ENCODE measurements around the gene CFB. TPM values are rescaled to one million over a fixed set of nuclear protein-coding genes. Genes with fewer than 3 reads are reported as not detected.

The CFB gene
- total and polyA plus RNA-seq, 2 of the 13 experiments (the other 11 are each of a cell fraction or from before 2014, with no cell fraction given), result 171 to 513 TPM

DNA sequence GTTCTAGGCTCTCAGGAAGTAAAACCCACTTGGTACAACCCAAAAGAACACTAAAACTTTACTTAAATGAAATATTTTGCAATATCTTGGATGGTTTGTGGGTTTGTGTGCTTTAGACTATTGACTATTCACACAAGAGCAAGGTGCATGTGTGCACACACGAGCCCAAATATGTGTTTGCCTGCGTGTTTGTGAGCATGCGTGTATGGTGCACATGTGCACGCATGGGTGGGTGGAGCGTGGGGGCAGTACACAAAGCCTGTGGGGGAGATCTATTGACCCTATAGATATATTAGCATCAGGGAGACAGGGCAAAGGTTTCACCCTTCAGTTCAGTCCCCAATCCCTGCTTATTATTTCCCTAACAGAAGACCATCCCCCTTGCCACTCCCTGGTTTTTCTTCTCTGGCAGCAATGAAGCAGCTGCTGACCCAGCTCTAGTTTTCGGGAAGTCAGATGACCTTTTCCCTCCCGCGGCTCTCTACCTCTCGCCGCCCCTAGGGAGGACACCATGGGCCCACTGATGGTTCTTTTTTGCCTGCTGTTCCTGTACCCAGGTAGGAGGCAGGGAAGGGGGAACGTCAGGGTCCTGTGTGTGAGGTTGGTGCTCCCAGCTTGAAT, 18.5 kb upstream of the CFB start, which contains the start of gene C2 (continued):
- TF ChIP-seq, protein P1, sequence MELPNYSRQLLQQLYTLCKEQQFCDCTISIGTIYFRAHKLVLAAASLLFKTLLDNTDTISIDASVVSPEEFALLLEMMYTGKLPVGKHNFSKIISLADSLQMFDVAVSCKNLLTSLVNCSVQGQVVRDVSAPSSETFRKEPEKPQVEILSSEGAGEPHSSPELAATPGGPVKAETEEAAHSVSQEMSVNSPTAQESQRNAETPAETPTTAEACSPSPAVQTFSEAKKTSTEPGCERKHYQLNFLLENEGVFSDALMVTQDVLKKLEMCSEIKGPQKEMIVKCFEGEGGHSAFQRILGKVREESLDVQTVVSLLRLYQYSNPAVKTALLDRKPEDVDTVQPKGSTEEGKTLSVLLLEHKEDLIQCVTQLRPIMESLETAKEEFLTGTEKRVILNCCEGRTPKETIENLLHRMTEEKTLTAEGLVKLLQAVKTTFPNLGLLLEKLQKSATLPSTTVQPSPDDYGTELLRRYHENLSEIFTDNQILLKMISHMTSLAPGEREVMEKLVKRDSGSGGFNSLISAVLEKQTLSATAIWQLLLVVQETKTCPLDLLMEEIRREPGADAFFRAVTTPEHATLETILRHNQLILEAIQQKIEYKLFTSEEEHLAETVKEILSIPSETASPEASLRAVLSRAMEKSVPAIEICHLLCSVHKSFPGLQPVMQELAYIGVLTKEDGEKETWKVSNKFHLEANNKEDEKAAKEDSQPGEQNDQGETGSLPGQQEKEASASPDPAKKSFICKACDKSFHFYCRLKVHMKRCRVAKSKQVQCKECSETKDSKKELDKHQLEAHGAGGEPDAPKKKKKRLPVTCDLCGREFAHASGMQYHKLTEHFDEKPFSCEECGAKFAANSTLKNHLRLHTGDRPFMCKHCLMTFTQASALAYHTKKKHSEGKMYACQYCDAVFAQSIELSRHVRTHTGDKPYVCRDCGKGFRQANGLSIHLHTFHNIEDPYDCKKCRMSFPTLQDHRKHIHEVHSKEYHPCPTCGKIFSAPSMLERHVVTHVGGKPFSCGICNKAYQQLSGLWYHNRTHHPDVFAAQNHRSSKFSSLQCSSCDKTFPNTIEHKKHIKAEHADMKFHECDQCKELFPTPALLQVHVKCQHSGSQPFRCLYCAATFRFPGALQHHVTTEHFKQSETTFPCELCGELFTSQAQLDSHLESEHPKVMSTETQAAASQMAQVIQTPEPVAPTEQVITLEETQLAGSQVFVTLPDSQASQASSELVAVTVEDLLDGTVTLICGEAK (IDR thresholded peaks at IDR 0.05), result no peak; the same call in 1 of the 2 replicates
- TF ChIP-seq, protein P1 (CRISPR knock-in tag; IDR thresholded peaks at IDR 0.05), result peak; percentile 94
- TF ChIP-seq ZNF775 (CRISPR knock-in tag; IDR thresholded peaks at IDR 0.05; ENCODE audit: borderline replicate concordance) (no peak), NFKBIZ (CRISPR knock-in tag; IDR thresholded peaks at IDR 0.05) (peak; percentile 23), SMARCC2 (IDR thresholded peaks at IDR 0.05) (0 out of 2 replicates have a peak, but pooled peaks have one; percentile 29), ZNF792 (CRISPR knock-in tag; IDR thresholded peaks at IDR 0.05) (no peak; the same call in 1 of the 2 replicates), ZC3H13 (CRISPR knock-in tag; IDR thresholded peaks at IDR 0.05) (0 out of 2 replicates have a peak, but pooled peaks have one; percentile 61), ZSCAN30 (CRISPR knock-in tag; IDR thresholded peaks at IDR 0.05) (peak; percentile 73; the same call in 1 of the 2 replicates), CBX5 (CRISPR knock-in tag; IDR thresholded peaks at IDR 0.05; ENCODE audit: borderline replicate concordance) (peak; percentile 86; the same call in 1 of the 2 replicates), ARHGAP35 (CRISPR knock-in tag; IDR thresholded peaks at IDR 0.05; ENCODE audit: borderline replicate concordance) (no peak), KLF9 (CRISPR knock-in tag; IDR thresholded peaks at IDR 0.05; ENCODE audit: low read depth) (peak; percentile 92), ZNF552 (CRISPR knock-in tag; IDR thresholded peaks at IDR 0.05; ENCODE audit: borderline replicate concordance) (no peak)
- TF ChIP-seq, protein P2, sequence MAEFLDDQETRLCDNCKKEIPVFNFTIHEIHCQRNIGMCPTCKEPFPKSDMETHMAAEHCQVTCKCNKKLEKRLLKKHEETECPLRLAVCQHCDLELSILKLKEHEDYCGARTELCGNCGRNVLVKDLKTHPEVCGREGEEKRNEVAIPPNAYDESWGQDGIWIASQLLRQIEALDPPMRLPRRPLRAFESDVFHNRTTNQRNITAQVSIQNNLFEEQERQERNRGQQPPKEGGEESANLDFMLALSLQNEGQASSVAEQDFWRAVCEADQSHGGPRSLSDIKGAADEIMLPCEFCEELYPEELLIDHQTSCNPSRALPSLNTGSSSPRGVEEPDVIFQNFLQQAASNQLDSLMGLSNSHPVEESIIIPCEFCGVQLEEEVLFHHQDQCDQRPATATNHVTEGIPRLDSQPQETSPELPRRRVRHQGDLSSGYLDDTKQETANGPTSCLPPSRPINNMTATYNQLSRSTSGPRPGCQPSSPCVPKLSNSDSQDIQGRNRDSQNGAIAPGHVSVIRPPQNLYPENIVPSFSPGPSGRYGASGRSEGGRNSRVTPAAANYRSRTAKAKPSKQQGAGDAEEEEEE (CRISPR knock-in tag; IDR thresholded peaks at IDR 0.05; ENCODE audit: borderline replicate concordance), result no peak
- TF ChIP-seq, protein P3, sequence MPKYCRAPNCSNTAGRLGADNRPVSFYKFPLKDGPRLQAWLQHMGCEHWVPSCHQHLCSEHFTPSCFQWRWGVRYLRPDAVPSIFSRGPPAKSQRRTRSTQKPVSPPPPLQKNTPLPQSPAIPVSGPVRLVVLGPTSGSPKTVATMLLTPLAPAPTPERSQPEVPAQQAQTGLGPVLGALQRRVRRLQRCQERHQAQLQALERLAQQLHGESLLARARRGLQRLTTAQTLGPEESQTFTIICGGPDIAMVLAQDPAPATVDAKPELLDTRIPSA (CRISPR knock-in tag; IDR thresholded peaks at IDR 0.05; ENCODE audit: borderline replicate concordance), result no peak
- TF ChIP-seq, protein P4, sequence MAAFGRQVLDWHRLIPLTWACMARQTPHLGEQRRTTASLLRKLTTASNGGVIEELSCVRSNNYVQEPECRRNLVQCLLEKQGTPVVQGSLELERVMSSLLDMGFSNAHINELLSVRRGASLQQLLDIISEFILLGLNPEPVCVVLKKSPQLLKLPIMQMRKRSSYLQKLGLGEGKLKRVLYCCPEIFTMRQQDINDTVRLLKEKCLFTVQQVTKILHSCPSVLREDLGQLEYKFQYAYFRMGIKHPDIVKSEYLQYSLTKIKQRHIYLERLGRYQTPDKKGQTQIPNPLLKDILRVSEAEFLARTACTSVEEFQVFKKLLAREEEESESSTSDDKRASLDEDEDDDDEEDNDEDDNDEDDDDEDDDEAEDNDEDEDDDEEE (CRISPR knock-in tag; IDR thresholded peaks at IDR 0.05), result no peak
